ENCODE results near the gene KANSL1. TPM values are rescaled to one million over a fixed set of nuclear protein-coding genes. Genes with fewer than 3 reads are reported as not detected.

KANSL1 gene
- total and polyA plus RNA-seq, 10 of the 15 experiments (the other 5 are each of a cell fraction or from before 2014, with no cell fraction given), result 4.7 to 60.6 (median 28.0) TPM

GRCh38 chr17:45990886-45991285, 202.3 kb downstream of the KANSL1 start (continued):
- no peak for TF ChIP-seq CUX1 (IDR thresholded peaks at IDR 0.05; ENCODE audit: insufficient replicate concordance, low read depth, low read length)

DNA sequence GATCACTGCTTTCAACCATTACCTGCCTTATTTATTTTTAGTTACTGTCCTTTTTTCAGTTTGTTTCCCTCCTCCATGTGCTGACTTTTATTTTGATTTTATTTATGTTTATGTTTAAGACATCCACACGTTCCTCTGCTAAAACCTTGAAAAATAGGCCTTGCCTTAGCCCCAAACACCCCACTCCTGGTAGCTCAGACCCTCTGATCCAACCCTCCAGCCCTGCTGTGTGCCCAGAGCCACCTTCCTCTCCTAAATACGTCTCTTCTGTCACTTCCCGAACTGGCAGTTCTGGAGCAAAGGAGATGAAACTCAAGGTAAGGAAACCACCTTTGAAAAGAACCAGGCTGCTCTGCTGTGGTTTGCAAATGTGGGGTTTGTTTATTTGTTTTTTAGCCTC, 203.5 kb downstream of the KANSL1 start:
- Histone ChIP-seq H4K20me1 (ENCODE audit: control insufficient read depth, insufficient read depth) (no peaks in the 10 kb centered on the region), H3K36me3 (ENCODE audit: control insufficient read depth in 2 of 2, insufficient read depth in 2 of 2, low read length in 1 of 2) (no peaks in the 10 kb centered on the region), H3K4me3 (no peak overlapping the region), H3K4me1 (ENCODE audit: control insufficient read depth, insufficient read depth, low read length) (no peaks in the 10 kb centered on the region), H3K9ac (ENCODE audit: control insufficient read depth, insufficient read depth, low read length) (no peak overlapping the region), H3K27me3 (replicated peaks in 1 of 2; ENCODE audit: control insufficient read depth in 2 of 2, insufficient read depth in 2 of 2, low read length in 1 of 2) (no peaks in the 10 kb centered on the region; a peak in 1 of 4 replicates), H2AFZ (ENCODE audit: control insufficient read depth, low read depth, low read length) (no peak overlapping the region), H3K79me2 (ENCODE audit: control insufficient read depth, insufficient read depth, low read length) (no peaks in the 10 kb centered on the region), H3K4me2 (ENCODE audit: control insufficient read depth, insufficient read depth) (no peak overlapping the region), H3K9me3 (replicated peaks; ENCODE audit: control insufficient read depth, insufficient read depth, low read length) (no peaks in the 10 kb centered on the region), H3K27ac (ENCODE audit: control insufficient read depth, insufficient read depth) (no peak overlapping the region)
- no TSS peak for BruUV-seq (replicated peaks)
- ChIA-PET CTCF (interaction anchor here (0.6 to 1.7 kb wide), 3 partner anchors 12 to 40 kb away, joined by 3 to 6 read pairs (median 4); no protein-coding TSS in a partner anchor), RAD21 (ENCODE audit: unreplicated experiment) (interaction anchor here (1.2 kb wide), 1 partner anchor 19 kb away, joined by 3 read pairs; no protein-coding TSS in a partner anchor), SMC1A (ENCODE audit: uncharacterized antibody, unreplicated experiment) (interaction anchor here (0.9 kb wide), 1 partner anchor 19 kb away, joined by 4 read pairs; no protein-coding TSS in a partner anchor), POLR2A (no interaction called here)
- TF ChIP-seq NKRF (conservative IDR thresholded peaks at IDR 0.05), result no peak
- no peak for TF ChIP-seq ZNF207 (IDR thresholded peaks at IDR 0.05; ENCODE audit: borderline replicate concordance)
- TF ChIP-seq, protein P1, sequence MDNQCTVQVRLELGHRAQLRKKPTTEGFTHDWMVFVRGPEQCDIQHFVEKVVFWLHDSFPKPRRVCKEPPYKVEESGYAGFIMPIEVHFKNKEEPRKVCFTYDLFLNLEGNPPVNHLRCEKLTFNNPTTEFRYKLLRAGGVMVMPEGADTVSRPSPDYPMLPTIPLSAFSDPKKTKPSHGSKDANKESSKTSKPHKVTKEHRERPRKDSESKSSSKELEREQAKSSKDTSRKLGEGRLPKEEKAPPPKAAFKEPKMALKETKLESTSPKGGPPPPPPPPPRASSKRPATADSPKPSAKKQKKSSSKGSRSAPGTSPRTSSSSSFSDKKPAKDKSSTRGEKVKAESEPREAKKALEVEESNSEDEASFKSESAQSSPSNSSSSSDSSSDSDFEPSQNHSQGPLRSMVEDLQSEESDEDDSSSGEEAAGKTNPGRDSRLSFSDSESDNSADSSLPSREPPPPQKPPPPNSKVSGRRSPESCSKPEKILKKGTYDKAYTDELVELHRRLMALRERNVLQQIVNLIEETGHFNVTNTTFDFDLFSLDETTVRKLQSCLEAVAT (IDR thresholded peaks at IDR 0.05), result no peak
- TF ChIP-seq, protein P2, sequence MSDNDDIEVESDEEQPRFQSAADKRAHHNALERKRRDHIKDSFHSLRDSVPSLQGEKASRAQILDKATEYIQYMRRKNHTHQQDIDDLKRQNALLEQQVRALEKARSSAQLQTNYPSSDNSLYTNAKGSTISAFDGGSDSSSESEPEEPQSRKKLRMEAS (IDR thresholded peaks at IDR 0.05; ENCODE audit: low read depth, low read length), result no peak
- no peak for TF ChIP-seq EZH2 (IDR thresholded peaks at IDR 0.05; ENCODE audit: borderline replicate concordance, control insufficient read depth, low read depth, low read length)
- FAIRE-seq, result no peak
- in situ Hi-C loops (cut with MboI), result no loop called here
- ATAC-seq, result no peak
- DNase-seq (ENCODE audit: low read depth, low spot score), result no peak
- intact Hi-C loops (cut with micrococcal nuclease; ENCODE audit: unreplicated experiment), result no loop called here
- WGBS (ENCODE audit: insufficient coverage, insufficient replicate concordance, low lambda C conversion rate, missing lambda C conversion rate), result 1% methylated on average over 3 of the region's 3 CpGs
